ENCODE measurements around the gene TMUB2. TPM values are rescaled to one million over a fixed set of nuclear protein-coding genes. Genes with fewer than 3 reads are reported as not detected.
A peak's percentile ranks its signal among the peaks of the same experiment; 100 is the strongest.
"Not testable (repeated sequence)": the region's sequence is repeated elsewhere in the genome, so short reads cannot be mapped to it uniquely, and the experiment has no call there.

TMUB2 gene
- total RNA-seq = 10 to 100 TPM; 42.9 to 67.2 TPM

DNA sequence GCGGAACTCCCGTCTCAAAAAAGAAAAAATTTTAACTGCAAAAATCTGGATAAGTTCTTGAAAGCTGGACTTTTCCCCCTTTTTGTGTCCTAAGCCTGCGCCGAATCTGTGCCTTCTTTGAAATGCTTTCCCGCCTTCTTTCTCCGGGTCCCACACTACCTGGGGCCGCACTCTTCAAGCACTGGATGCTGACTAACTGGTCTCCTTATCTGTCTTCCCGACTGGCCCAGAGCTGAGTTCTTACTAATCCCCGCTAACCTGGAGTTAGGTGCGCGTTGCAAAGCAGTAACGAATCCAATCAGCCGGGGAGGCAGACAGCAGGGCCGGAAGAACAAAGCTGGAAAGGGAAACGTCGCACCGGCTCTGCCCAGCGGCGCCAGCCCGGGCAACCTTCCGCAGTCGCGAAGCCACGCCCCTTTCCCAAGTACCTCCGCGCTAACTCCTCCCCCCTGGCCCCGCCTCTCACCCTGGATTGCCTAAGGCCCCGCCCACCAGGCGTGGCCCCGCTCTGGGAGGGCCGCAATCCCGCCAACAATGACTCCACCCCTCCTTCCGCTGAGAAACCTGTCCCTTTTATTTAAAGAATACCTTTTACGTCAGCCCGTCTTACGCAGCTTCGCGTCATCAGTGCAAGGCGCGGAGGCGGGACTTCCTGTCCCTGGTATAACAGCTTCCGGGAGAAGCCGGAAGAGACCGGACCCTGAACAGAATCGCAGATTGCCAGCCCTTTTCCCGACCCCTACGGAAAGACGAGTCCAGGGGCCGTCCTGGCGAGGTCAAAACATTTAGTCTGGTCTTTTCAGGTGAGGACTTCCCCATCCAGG, at the start of gene TMUB2:
TMUB2 (plus strand) TSS at position 666 of the 824 bp plus-strand sequence. CDS start 737 bp downstream, outside the sequence.
- intact Hi-C loops (cut with DNase I) = no loop called here
- Histone ChIP-seq H3K27ac (peak within 1 kb of the TSS; percentile 99), H3K9me3 (no peaks in the 10 kb centered on the region), H3K36me3 (no peaks in the 10 kb centered on the region), H3K4me3 (peak within 1 kb of the TSS; percentile 93 to 96), H3K27me3 (replicated peaks; ENCODE audit: insufficient read depth) (no peaks in the 10 kb centered on the region), H3K4me1 (replicated peaks) (peaks cover 7% of the 10 kb centered on the region)
- TF ChIP-seq POLR2AphosphoS5 (IDR thresholded peaks at IDR 0.05) (peak; percentile 99), POLR2A (IDR thresholded peaks at IDR 0.05) (peak; percentile 91)
- TF ChIP-seq, protein P1, sequence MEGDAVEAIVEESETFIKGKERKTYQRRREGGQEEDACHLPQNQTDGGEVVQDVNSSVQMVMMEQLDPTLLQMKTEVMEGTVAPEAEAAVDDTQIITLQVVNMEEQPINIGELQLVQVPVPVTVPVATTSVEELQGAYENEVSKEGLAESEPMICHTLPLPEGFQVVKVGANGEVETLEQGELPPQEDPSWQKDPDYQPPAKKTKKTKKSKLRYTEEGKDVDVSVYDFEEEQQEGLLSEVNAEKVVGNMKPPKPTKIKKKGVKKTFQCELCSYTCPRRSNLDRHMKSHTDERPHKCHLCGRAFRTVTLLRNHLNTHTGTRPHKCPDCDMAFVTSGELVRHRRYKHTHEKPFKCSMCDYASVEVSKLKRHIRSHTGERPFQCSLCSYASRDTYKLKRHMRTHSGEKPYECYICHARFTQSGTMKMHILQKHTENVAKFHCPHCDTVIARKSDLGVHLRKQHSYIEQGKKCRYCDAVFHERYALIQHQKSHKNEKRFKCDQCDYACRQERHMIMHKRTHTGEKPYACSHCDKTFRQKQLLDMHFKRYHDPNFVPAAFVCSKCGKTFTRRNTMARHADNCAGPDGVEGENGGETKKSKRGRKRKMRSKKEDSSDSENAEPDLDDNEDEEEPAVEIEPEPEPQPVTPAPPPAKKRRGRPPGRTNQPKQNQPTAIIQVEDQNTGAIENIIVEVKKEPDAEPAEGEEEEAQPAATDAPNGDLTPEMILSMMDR (IDR thresholded peaks at IDR 0.05) = peak in 2 of 4 experiments; percentile 2 to 27
- under 1% methylated on average over 50 of the region's 50 CpGs for WGBS
- peak; percentile 99 for DNase-seq (ENCODE audit: low spot score)

DNA sequence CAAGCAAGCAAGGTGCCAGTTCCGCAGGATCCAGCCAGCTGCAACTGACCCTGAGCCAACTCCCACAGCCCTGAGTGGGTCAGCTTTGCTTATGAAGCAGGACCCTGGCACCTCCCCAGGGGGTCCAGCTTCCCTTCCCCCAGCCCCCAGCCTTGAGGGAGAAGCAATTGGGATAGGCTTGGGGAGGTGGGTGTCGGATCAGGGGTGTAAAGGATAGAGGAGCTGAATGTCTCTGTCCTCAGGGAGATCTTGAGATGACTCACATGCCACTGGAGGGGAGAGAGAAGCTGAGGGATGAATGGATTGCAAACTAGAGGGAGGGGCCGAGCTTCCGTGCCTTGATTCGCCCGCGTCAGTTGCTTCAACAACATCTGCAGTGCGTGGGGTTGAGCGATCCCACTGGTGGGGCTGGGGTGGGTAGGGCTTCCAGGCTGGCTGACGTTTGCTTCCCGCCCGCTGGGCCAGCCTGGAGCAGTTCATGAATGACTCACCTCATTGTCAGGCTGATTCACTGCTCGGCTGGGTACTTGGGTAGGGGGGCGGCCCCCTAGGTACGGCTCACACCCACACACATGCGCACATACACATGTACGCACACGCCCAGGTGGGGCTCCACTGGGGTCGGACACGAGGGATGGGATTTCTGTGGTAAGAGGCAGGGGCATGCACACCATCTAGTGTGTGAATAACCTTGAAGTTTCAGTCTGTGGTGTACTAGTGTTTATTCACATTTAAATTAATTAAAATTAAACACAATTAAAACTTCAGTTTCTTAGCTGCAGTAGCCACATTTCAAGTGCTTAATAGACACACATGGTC, 48.7 kb upstream of the TMUB2 start:
- intact Hi-C loops (cut with DNase I) = no loop called here
- TF ChIP-seq POLR2A (IDR thresholded peaks at IDR 0.05) (peak; percentile 53), POLR2AphosphoS5 (IDR thresholded peaks at IDR 0.05) (peak; percentile 79)
- TF ChIP-seq, protein P1 (IDR thresholded peaks at IDR 0.05) = no peak
- Histone ChIP-seq H3K36me3 (no peaks in the 10 kb centered on the region), H3K4me3 (no peak overlapping the region), H3K27me3 (replicated peaks; ENCODE audit: insufficient read depth) (no peaks in the 10 kb centered on the region), H3K27ac (peak overlapping the region; percentile 47 to 55), H3K9me3 (no peaks in the 10 kb centered on the region), H3K4me1 (replicated peaks) (peaks cover 7% of the 10 kb centered on the region)
- peak; percentile 67 for DNase-seq (ENCODE audit: low spot score)
- under 1% methylated on average over 20 of the region's 20 CpGs for WGBS

DNA sequence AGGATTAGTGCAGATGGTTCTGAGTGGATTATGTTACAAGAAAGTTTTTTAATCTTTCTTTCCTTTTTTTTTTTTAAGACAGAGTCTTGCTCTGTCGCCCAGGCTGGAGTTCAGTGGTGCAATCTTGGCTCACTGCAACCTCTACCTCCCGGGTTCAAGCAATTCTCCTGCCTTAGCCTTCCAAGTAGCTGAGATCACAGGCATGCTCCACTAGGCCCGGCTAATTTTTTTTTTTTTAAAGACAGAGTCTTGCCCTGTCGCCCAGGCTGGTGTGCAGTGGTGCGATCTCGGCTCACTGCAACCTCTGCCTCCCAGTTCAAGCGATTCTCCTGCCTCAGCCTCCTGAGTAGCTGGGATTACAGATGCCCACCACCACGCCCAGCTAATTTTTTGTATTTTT, 42.9 kb upstream of the TMUB2 start:
- H3K27ac ChIP-seq; H3K9me3 ChIP-seq; H3K4me1 ChIP-seq (replicated peaks); intact Hi-C loops (cut with DNase I); H3K4me3 ChIP-seq; H3K27me3 ChIP-seq (replicated peaks; ENCODE audit: insufficient read depth); DNase-seq (ENCODE audit: low spot score); H3K36me3 ChIP-seq: not testable (repeated sequence)
- WGBS = 86% methylated on average over 8 of the region's 8 CpGs

DNA sequence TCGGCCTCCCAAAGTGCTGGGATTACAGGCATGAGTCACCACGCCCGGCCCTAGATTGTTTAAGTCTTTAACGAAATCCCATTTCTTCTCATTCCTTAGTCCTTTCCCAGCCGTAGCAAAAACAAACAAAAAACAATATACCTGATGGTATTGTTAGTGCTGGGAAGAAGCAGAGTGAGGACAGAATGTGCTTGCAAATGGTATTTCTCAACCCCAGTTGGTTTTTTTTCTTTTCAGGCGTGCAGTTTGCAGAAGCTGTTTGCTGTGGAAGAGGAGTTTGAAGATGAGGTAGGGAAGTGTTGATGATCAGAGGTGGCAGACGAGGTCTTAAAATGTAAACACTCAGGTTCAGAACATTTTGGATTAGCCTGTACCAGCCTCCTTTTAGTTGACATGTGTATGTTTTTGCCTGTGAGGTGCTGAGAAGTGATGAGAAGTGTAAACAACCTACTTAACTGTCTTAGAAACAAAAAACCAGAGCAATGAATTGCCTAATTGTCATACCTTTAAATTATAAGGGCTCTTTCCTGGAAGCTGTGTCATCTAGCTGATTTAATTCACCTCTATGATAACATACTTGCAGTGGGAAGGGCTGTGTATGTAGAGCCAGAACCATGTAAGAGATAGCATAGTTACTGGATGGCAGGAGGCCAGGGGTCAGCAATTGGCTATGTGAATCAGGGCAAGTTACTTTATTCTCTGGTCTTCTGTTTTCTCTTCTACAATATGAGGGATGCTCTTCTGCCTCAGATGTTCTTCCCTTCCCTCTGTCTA, 41.6 kb upstream of the TMUB2 start:
- H3K27me3 ChIP-seq (replicated peaks; ENCODE audit: insufficient read depth) = no peaks in the 10 kb centered on the region
- intact Hi-C loops (cut with DNase I) = no loop called here
- no peaks in the 10 kb centered on the region for H3K36me3 ChIP-seq
- no peak overlapping the region for H3K4me3 ChIP-seq
- no peak for DNase-seq (ENCODE audit: low spot score)
- TF ChIP-seq, protein P1 (IDR thresholded peaks at IDR 0.05) = no peak
- peak; percentile 20 for TF ChIP-seq POLR2AphosphoS5 (IDR thresholded peaks at IDR 0.05)
- WGBS = 77% methylated on average over 7 of the region's 7 CpGs
- no peaks in the 10 kb centered on the region for H3K9me3 ChIP-seq
- no peak overlapping the region for H3K27ac ChIP-seq
- no peaks in the 10 kb centered on the region for H3K4me1 ChIP-seq (replicated peaks)
